Skeletal muscle cell (primary cell): ENCODE measurements around the gene LGALS9.
"Not testable (repeated sequence)": the region's sequence is repeated elsewhere in the genome, so short reads cannot be mapped to it uniquely, and the experiment has no call there.

ENCODE experiments used
- DNase-seq: peaks from one replicate; pipeline ENCODE4 v3.0.0-alpha.2; 2010; ENCODE audit warnings: low read depth
- H3K4me3 ChIP-seq: 2 replicates; pipeline ENCODE4 v1.5.1; 2011; ENCODE audit warnings: low read depth, mild to moderate bottlenecking, control low read depth, low read length, moderate library complexity

Gene LGALS9

GRCh38 chr17:27649111-27649571 is 18.2 kb downstream of the LGALS9 start:
- DNase-seq: not testable (repeated sequence)

GRCh38 chr17:27649929-27650328 is 18.9 kb downstream of the LGALS9 start:
- no peak overlapping the region for H3K4me3 ChIP-seq
- DNase-seq: no peak

More at GRCh38 chr17:27649111-27649571, 18.2 kb downstream of the LGALS9 start:
- not testable (repeated sequence) for H3K4me3 ChIP-seq

GRCh38 chr17:27650836-27651235 is 19.8 kb downstream of the LGALS9 start:
- H3K4me3 ChIP-seq: no peak overlapping the region
- no peak for DNase-seq

- no peak overlapping the region for H3K4me3 ChIP-seq
- no peak for DNase-seq
Measured at GRCh38 chr17:27651411-27652345, 20.7 kb downstream of the LGALS9 start.

- not testable (repeated sequence) for H3K4me3 ChIP-seq, DNase-seq
Measured at GRCh38 chr17:27653449-27653971, 22.5 kb downstream of the LGALS9 start.

- no peak overlapping the region for H3K4me3 ChIP-seq
- DNase-seq: no peak
Measured at GRCh38 chr17:27654136-27654535, 23.1 kb downstream of the LGALS9 start.

- H3K4me3 ChIP-seq: no peak overlapping the region
- DNase-seq: no peak
Measured at GRCh38 chr17:27654654-27655524, 23.9 kb downstream of the LGALS9 start.

- H3K4me3 ChIP-seq, DNase-seq: not testable (repeated sequence)
Measured at GRCh38 chr17:27655525-27656111, 24.6 kb downstream of the LGALS9 start.

GRCh38 chr17:27656620-27657019 is 25.6 kb downstream of the LGALS9 start:
- H3K4me3 ChIP-seq, DNase-seq: not testable (repeated sequence)

GRCh38 chr17:27657620-27658019 is 26.6 kb downstream of the LGALS9 start:
- H3K4me3 ChIP-seq: no peak overlapping the region
- no peak for DNase-seq

- DNase-seq: no peak
- H3K4me3 ChIP-seq: no peak overlapping the region
Measured at GRCh38 chr17:27659683-27660082, 28.7 kb downstream of the LGALS9 start.

- no peak for DNase-seq
- H3K4me3 ChIP-seq: no peak overlapping the region
Measured at GRCh38 chr17:27660436-27660835, 29.4 kb downstream of the LGALS9 start.

GRCh38 chr17:27663936-27664605 is 33.1 kb downstream of the LGALS9 start:
- no peak overlapping the region for H3K4me3 ChIP-seq
- DNase-seq: no peak

GRCh38 chr17:27664606-27664965 is 33.6 kb downstream of the LGALS9 start:
- DNase-seq: no peak

GRCh38 chr17:27665549-27665948 is 34.6 kb downstream of the LGALS9 start:
- no peak for DNase-seq
- no peak overlapping the region for H3K4me3 ChIP-seq

More at GRCh38 chr17:27664606-27664965, 33.6 kb downstream of the LGALS9 start:
- H3K4me3 ChIP-seq: no peak overlapping the region

- DNase-seq: not testable (repeated sequence)
Measured at GRCh38 chr17:27666270-27666669, 35.3 kb downstream of the LGALS9 start.

GRCh38 chr17:27666831-27667560 is 36.0 kb downstream of the LGALS9 start:
- DNase-seq: no peak
- no peak overlapping the region for H3K4me3 ChIP-seq

More at GRCh38 chr17:27666270-27666669, 35.3 kb downstream of the LGALS9 start:
- H3K4me3 ChIP-seq: not testable (repeated sequence)
